ENCODE results near the gene PSD2.

DNA sequence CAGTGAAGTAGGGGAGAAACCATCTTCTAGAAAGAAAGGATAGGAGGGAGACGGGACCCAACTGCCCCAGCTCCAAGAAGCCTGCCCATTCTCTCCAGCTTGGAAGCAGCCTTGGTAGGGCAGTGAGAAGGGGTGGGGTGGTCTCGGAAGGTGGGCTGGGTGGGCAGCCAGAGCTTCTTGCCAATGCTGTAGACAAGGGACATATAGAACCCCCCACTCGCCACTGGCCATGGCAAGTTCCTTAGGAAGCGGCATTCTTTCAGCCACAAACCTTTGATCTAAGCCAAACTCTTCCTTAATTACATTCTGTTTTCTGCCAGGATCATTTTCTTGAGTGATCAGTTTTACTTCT, 90.2 kb downstream of the PSD2 start:
- TF ChIP-seq POLR2A (IDR thresholded peaks at IDR 0.05; ENCODE audit: low read length) (no peak), GATA1 (IDR thresholded peaks at IDR 0.05; ENCODE audit: low read depth, low read length) (no peak)

Data from erythroblast (primary cell).